ENCODE data around the gene PATL1. TPM values are rescaled to one million over a fixed set of nuclear protein-coding genes. Genes with fewer than 3 reads are reported as not detected.

The PATL1 gene
- total RNA-seq, 4 donors from 2014 or later: 13.5 to 93.9 (median 20.9) TPM

GRCh38 chr11:59615637-59616395 is 53.0 kb downstream of the PATL1 start, which contains the start of gene OSBP:
OSBP (minus strand) TSS chr11:59615774; CDS start chr11:59615664, 110 bp downstream.
- Histone ChIP-seq H3K9me3 (no peaks in the 10 kb centered on the region), H3K4me1 (peaks cover 33 to 44% (median 39%) of the 10 kb centered on the region in 4 donors), H3K4me3 (peak within 1 kb of the TSS; percentile 78 to 93 (median 87)), H3K36me3 (no peaks in the 10 kb centered on the region), H3K27ac (peak within 1 kb of the TSS; percentile 95 to 99 (median 98)), H3K27me3 (no peaks in the 10 kb centered on the region)
- WGBS, 2 donors (ENCODE audit: low coverage in 1 of 2): 1 to 2% methylated on average over 8 to 47 of the region's 55 CpGs
- no peak for TF ChIP-seq EP300 (IDR thresholded peaks at IDR 0.05; ENCODE audit: low read depth)
- TF ChIP-seq POLR2AphosphoS5 (IDR thresholded peaks at IDR 0.05): peak; percentile 44 to 91 (median 85)
- TF ChIP-seq, protein P1, sequence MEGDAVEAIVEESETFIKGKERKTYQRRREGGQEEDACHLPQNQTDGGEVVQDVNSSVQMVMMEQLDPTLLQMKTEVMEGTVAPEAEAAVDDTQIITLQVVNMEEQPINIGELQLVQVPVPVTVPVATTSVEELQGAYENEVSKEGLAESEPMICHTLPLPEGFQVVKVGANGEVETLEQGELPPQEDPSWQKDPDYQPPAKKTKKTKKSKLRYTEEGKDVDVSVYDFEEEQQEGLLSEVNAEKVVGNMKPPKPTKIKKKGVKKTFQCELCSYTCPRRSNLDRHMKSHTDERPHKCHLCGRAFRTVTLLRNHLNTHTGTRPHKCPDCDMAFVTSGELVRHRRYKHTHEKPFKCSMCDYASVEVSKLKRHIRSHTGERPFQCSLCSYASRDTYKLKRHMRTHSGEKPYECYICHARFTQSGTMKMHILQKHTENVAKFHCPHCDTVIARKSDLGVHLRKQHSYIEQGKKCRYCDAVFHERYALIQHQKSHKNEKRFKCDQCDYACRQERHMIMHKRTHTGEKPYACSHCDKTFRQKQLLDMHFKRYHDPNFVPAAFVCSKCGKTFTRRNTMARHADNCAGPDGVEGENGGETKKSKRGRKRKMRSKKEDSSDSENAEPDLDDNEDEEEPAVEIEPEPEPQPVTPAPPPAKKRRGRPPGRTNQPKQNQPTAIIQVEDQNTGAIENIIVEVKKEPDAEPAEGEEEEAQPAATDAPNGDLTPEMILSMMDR (IDR thresholded peaks at IDR 0.05): peak in 2 of 5 experiments; percentile 14 to 51
- peak; percentile 85 for TF ChIP-seq POLR2A (IDR thresholded peaks at IDR 0.05)
- peak; percentile 99 for DNase-seq
- intact Hi-C loops (cut with DNase I; ENCODE audit: low total_unique reads) (loop anchor here (2.0 to 5.0 kb wide), 2 partner anchors 51 to 65 kb away; partner anchors contain the start of gene PATL1), in situ Hi-C loops (cut with MboI; ENCODE audit: low pct_ligation_motif_present in 1 of 4, low pct_unique_long_range_greater_than_20kb in 1 of 4, low sequenced_read_pairs in 3 of 4) (loop anchor here in 1 of 4 donors (5.0 kb wide), 1 partner anchor 51 kb away; the partner anchor contains the start of gene PATL1)

- Histone ChIP-seq H3K36me3 (peaks cover 0 to 4% (median under 1%) of the 10 kb centered on the region in 4 donors), H3K4me1 (peaks cover 33 to 46% (median 39%) of the 10 kb centered on the region in 4 donors), H3K27me3 (no peaks in the 10 kb centered on the region), H3K27ac (peak overlapping the region; percentile 95 to 99 (median 98)), H3K4me3 (peak overlapping the region; percentile 78 to 93 (median 87)), H3K9me3 (no peaks in the 10 kb centered on the region)
- peak; percentile 77 for DNase-seq
- TF ChIP-seq POLR2A (IDR thresholded peaks at IDR 0.05): no peak
- TF ChIP-seq EP300 (IDR thresholded peaks at IDR 0.05; ENCODE audit: low read depth): no peak
- TF ChIP-seq, protein P1 (IDR thresholded peaks at IDR 0.05): no peak
- TF ChIP-seq POLR2AphosphoS5 (IDR thresholded peaks at IDR 0.05): no peak
- intact Hi-C loops (cut with DNase I; ENCODE audit: low total_unique reads): loop anchor here (2.0 to 5.0 kb wide), 2 partner anchors 52 to 64 kb away; partner anchors contain the start of gene PATL1
- in situ Hi-C loops (cut with MboI; ENCODE audit: low pct_ligation_motif_present in 1 of 4, low pct_unique_long_range_greater_than_20kb in 1 of 4, low sequenced_read_pairs in 3 of 4): loop anchor here in 1 of 4 donors (5.0 kb wide), 1 partner anchor 52 kb away; the partner anchor contains the start of gene PATL1
- WGBS, 2 donors (ENCODE audit: low coverage in 1 of 2): 0% methylated on average over 16 of the region's 51 CpGs; no CpG with 5 or more reads in 1 of the 2 donors
Observed at GRCh38 chr11:59615120-59615636, 53.7 kb downstream of the PATL1 start.

DNA sequence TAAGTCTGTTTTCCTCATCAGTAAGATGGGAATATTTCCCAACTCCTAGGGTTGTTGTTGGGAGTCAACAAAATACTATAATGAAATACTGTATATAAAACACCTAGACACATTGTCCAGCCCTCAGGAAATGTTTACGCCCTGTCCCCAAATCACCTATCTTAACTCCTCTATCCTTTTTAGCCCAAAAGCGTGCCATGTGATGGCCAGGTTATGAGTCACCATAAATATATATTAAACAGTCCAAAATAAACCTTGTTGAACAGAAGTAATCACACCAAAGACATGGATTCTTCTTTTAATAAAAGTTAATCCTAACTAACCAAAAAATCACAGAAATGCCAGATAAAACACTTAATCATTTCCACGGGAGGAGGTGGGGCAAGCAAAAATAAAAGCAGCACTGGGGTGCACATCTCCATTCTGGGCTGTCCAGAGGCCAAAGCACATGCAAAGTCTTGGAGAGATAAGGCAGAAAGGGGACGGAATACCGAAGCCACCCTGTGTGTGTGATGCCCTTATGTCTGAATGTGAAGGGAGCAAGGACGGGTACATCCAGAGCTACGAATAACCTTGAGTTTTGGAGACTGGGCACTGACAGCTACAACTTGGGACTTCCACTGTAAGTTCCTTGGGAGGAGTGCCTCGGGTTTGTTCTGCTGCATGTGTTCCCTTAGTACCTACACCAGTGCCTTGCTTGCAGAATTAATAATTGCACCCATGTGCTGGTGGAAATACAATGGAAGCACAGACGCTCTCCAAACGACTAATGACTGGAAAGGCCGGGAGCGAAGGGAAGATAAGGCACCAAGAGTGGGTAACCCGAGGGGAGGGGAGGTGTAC is 54.3 kb downstream of the PATL1 start:
- in situ Hi-C loops (cut with MboI; ENCODE audit: low pct_ligation_motif_present in 1 of 4, low pct_unique_long_range_greater_than_20kb in 1 of 4, low sequenced_read_pairs in 3 of 4) (loop anchor here in 1 of 4 donors (5.0 kb wide), 1 partner anchor 53 kb away; the partner anchor contains the start of gene PATL1), intact Hi-C loops (cut with DNase I; ENCODE audit: low total_unique reads) (loop anchor here (2.0 to 5.0 kb wide), 2 partner anchors 53 to 64 kb away; partner anchors contain the start of gene PATL1)
- H3K36me3 ChIP-seq: peaks cover 0 to 9% (median 4%) of the 10 kb centered on the region in 4 donors
- H3K4me3 ChIP-seq: peak overlapping the region; percentile 78 to 93 (median 87)
- 7 to 23% methylated on average over 6 to 13 of the region's 13 CpGs for WGBS, 2 donors (ENCODE audit: low coverage in 1 of 2)
- no peaks in the 10 kb centered on the region for H3K27me3 ChIP-seq
- no peaks in the 10 kb centered on the region for H3K9me3 ChIP-seq
- peak overlapping the region; percentile 95 to 99 (median 98) for H3K27ac ChIP-seq
- no peak for DNase-seq
- peaks cover 33 to 46% (median 39%) of the 10 kb centered on the region in 4 donors for H3K4me1 ChIP-seq
- TF ChIP-seq POLR2AphosphoS5 (IDR thresholded peaks at IDR 0.05) (no peak), POLR2A (IDR thresholded peaks at IDR 0.05) (no peak), EP300 (IDR thresholded peaks at IDR 0.05; ENCODE audit: low read depth) (no peak)
- TF ChIP-seq, protein P1 (IDR thresholded peaks at IDR 0.05): no peak

Data from transverse colon (tissue), 4 donors.